Panc1 (cell line): Measurements from ENCODE around the gene KCNE5.

ENCODE experiments used
- POLR2AphosphoS5 ChIP-seq: IDR thresholded peaks from 2 replicates; pipeline ENCODE4 v1.6.1; 2012; ENCODE audit warnings: mild to moderate bottlenecking, low read depth, low read length, moderate library complexity
- SIN3A ChIP-seq: IDR thresholded peaks from 2 replicates; pipeline ENCODE4 v1.6.1; 2012; ENCODE audit warnings: low read depth, mild to moderate bottlenecking, low read length, moderate library complexity, borderline replicate concordance; ENCODE audit not compliant: insufficient read depth
- TF ChIP-seq, protein P1 (sequence below): fragments of 450-650 bp; IDR thresholded peaks from 2 replicates; pipeline ENCODE4 v1.5.1; 2017; ENCODE audit warnings: mild to moderate bottlenecking

DNA sequence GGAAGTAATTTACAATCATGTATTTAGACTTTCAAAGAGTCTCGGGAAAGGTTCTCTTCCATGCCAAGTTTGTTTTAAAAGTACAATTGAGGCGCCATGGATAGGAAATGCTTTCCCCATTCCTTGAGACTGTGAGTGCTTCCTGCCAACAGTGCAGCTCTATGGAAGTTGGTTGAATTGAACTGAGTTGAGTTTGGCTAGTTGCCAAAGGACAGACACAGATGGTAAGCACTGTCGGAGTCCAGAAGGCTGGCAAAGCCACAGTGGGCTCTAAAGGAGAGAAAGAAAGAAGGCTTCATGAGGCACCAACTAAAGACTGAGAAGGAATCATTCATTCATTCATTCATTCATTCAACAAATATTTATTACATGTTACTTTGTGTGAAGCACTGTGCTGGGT is 4.3 kb upstream of the KCNE5 start:
- TF ChIP-seq, protein P1, sequence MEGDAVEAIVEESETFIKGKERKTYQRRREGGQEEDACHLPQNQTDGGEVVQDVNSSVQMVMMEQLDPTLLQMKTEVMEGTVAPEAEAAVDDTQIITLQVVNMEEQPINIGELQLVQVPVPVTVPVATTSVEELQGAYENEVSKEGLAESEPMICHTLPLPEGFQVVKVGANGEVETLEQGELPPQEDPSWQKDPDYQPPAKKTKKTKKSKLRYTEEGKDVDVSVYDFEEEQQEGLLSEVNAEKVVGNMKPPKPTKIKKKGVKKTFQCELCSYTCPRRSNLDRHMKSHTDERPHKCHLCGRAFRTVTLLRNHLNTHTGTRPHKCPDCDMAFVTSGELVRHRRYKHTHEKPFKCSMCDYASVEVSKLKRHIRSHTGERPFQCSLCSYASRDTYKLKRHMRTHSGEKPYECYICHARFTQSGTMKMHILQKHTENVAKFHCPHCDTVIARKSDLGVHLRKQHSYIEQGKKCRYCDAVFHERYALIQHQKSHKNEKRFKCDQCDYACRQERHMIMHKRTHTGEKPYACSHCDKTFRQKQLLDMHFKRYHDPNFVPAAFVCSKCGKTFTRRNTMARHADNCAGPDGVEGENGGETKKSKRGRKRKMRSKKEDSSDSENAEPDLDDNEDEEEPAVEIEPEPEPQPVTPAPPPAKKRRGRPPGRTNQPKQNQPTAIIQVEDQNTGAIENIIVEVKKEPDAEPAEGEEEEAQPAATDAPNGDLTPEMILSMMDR: no peak
- TF ChIP-seq POLR2AphosphoS5 (no peak), SIN3A (no peak)
